PC-3 (cell line): ENCODE measurements around the gene PDZD2. TPM values are rescaled to one million over a fixed set of nuclear protein-coding genes. Genes with fewer than 3 reads are reported as not detected.

Source experiments
- ATAC-seq: fragments of 200-7000 bp; cut with Tn5 transposase; 2 replicates; pipeline ENCODE4 v1.9.1; 2020; ENCODE audit warnings: mild to moderate bottlenecking, moderate library complexity
- BruUV-seq: library from RNA; stranded (reverse); fragments of 400-500 nt; replicated peaks from 2 replicates; lab custom pipeline; 2021; lab: Mats Ljungman, UMichigan
- CTCF ChIA-PET: fragments of 300-600 bp; sonication (Branson Sonifier 250); formaldehyde crosslinking; loops from one replicate; lab custom pipeline; 2022; ENCODE audit warnings: antibody characterized with exemption; lab: Charles Lee
- POLR2A ChIA-PET: fragments of 300-600 bp; sonication (Branson Sonifier 250); formaldehyde crosslinking; loops from one replicate; lab custom pipeline; 2022; ENCODE audit warnings: antibody characterized with exemption; ENCODE audit not compliant: unreplicated experiment; lab: Charles Lee
- DNase-seq: peaks from one replicate; pipeline ENCODE4 v3.0.0-alpha.2; 2015
- H2AFZ ChIP-seq: fragments of 300-600 bp; sonication (generic); 2 replicates; pipeline ENCODE4 v1.6.0; 2016; ENCODE audit warnings: antibody characterized with exemption, low read length
- H3F3A ChIP-seq: fragments of 300-600 bp; sonication (generic); one replicate; pipeline ENCODE4 v1.6.0; 2017; ENCODE audit warnings: antibody characterized with exemption, low read length, control low read depth, mild to moderate bottlenecking; ENCODE audit not compliant: unreplicated experiment
- H3K27ac ChIP-seq: fragments of 300-600 bp; sonication (generic); 2 replicates; pipeline ENCODE4 v1.5.1; 2016; ENCODE audit warnings: mild to moderate bottlenecking, low read length
- H3K27me3 ChIP-seq: fragments of 300-600 bp; sonication (generic); 2 replicates; pipeline ENCODE4 v1.6.1; 2016; ENCODE audit warnings: low read length, mixed read lengths
- H3K36me3 ChIP-seq: fragments of 300-600 bp; sonication (generic); 2 replicates; pipeline ENCODE4 v1.6.1; 2016; ENCODE audit warnings: low read depth, mixed run types, low read length, mixed read lengths
- H3K4me1 ChIP-seq: fragments of 300-600 bp; sonication (generic); 2 replicates; pipeline ENCODE4 v1.5.1; 2016; ENCODE audit warnings: low read length; ENCODE audit not compliant: insufficient read depth
- H3K4me2 ChIP-seq: fragments of 300-600 bp; sonication (generic); 2 replicates; pipeline ENCODE4 v1.6.0; 2016; ENCODE audit warnings: low read length
- H3K4me3 ChIP-seq: fragments of 300-600 bp; sonication (generic); 2 replicates; pipeline ENCODE4 v1.5.1; 2016; ENCODE audit warnings: mild to moderate bottlenecking, low read length, mixed read lengths
- H3K79me2 ChIP-seq: fragments of 300-600 bp; sonication (generic); 2 replicates; pipeline ENCODE4 v1.6.1; 2017; ENCODE audit warnings: low read length, mixed read lengths
- H3K9ac ChIP-seq: fragments of 300-600 bp; sonication (generic); 2 replicates; pipeline ENCODE4 v1.6.0; 2016; ENCODE audit warnings: mild to moderate bottlenecking, low read length
- H3K9me2 ChIP-seq: fragments of 300-600 bp; sonication (generic); replicated peaks from 2 replicates; pipeline ENCODE4 v1.6.1; 2016; ENCODE audit warnings: mixed run types, low read length, mixed read lengths
- H3K9me3 ChIP-seq: fragments of 300-600 bp; sonication (generic); 2 replicates; pipeline ENCODE4 v1.6.1; 2016; ENCODE audit warnings: low read length, mixed read lengths
- H4K20me1 ChIP-seq: fragments of 300-600 bp; sonication (generic); 2 replicates; pipeline ENCODE4 v1.6.1; 2016; ENCODE audit warnings: low read length, mixed read lengths
- CTCF ChIP-seq: fragments of 300-600 bp; sonication (generic); conservative IDR thresholded peaks from 2 replicates; pipeline ENCODE4 v1.5.1; 2017; ENCODE audit warnings: antibody characterized with exemption, low read depth, mild to moderate bottlenecking, low read length
- EZH2 ChIP-seq: fragments of 300-600 bp; sonication (generic); IDR thresholded peaks from one replicate; pipeline ENCODE4 v1.6.1; 2017; ENCODE audit warnings: antibody characterized with exemption, mild to moderate bottlenecking, low read length; ENCODE audit not compliant: unreplicated experiment
- EZH2phosphoT487 ChIP-seq: fragments of 300-600 bp; sonication (generic); IDR thresholded peaks from 2 replicates; pipeline ENCODE4 v1.6.1; 2018; ENCODE audit warnings: mild to moderate bottlenecking, antibody characterized with exemption, low read length, borderline replicate concordance
- intact Hi-C: fragments of 100-400 bp; cut with micrococcal nuclease; formaldehyde crosslinking; loops from 2 replicates; pipeline ENCODE4 v1.9.0; 2023
- total RNA-seq: library from RNA; depleted of rRNA; stranded (reverse); fragments of >200 nt; gene quantifications from 2 replicates; pipeline ENCODE4 v1.2.3, GENCODE V29; 2014

PDZD2 gene
- total RNA-seq, 1 experiment from 2014 or later = 2.0 TPM

- intact Hi-C loops = no loop called here
- POLR2A ChIA-PET = no interaction called here
These were observed 63.8 kb downstream of the PDZD2 start for GRCh38 chr5:31702712-31703111.

GRCh38 chr5:31703757-31704156 is 64.8 kb downstream of the PDZD2 start:
- Histone ChIP-seq H3K9me3 (no peaks in the 10 kb centered on the region), H3K36me3 (no peaks in the 10 kb centered on the region), H3K4me1 (no peaks in the 10 kb centered on the region), H3K79me2 (no peaks in the 10 kb centered on the region), H3F3A (no peaks in the 10 kb centered on the region), H2AFZ (no peak overlapping the region), H3K9me2 (no peaks in the 10 kb centered on the region), H3K4me3 (no peak overlapping the region), H3K4me2 (no peak overlapping the region), H4K20me1 (no peaks in the 10 kb centered on the region), H3K27me3 (peaks cover 63% of the 10 kb centered on the region), H3K9ac (no peak overlapping the region), H3K27ac (no peak overlapping the region)
- intact Hi-C loops = no loop called here
- CTCF ChIA-PET = no interaction called here
- DNase-seq (no peak), ATAC-seq (no peak)
- no peak for TF ChIP-seq EZH2phosphoT487
- BruUV-seq = no TSS peak
- POLR2A ChIA-PET = no interaction called here

More at GRCh38 chr5:31702712-31703111, 63.8 kb downstream of the PDZD2 start:
- H3K4me1 ChIP-seq = no peaks in the 10 kb centered on the region
- H3K27me3 ChIP-seq = peaks cover 66% of the 10 kb centered on the region
- H3F3A ChIP-seq = no peaks in the 10 kb centered on the region
- no peak overlapping the region for H3K4me3 ChIP-seq
- DNase-seq = no peak
- no peak overlapping the region for H3K9ac ChIP-seq
- CTCF ChIA-PET = no interaction called here
- no peaks in the 10 kb centered on the region for H4K20me1 ChIP-seq
- H3K79me2 ChIP-seq = no peaks in the 10 kb centered on the region
- H3K36me3 ChIP-seq = no peaks in the 10 kb centered on the region
- H2AFZ ChIP-seq = no peak overlapping the region
- TF ChIP-seq EZH2 (no peak), EZH2phosphoT487 (no peak), CTCF (no peak)
- H3K4me2 ChIP-seq = no peak overlapping the region
- H3K9me3 ChIP-seq = no peaks in the 10 kb centered on the region
- H3K9me2 ChIP-seq = no peaks in the 10 kb centered on the region
- ATAC-seq = no peak
- no peak overlapping the region for H3K27ac ChIP-seq
- no TSS peak for BruUV-seq

- DNase-seq (no peak), ATAC-seq (no peak)
- no peaks in the 10 kb centered on the region for H3K36me3 ChIP-seq
- no peaks in the 10 kb centered on the region for H3K9me3 ChIP-seq
- POLR2A ChIA-PET = no interaction called here
- intact Hi-C loops = no loop called here
- no peaks in the 10 kb centered on the region for H4K20me1 ChIP-seq
- TF ChIP-seq CTCF = no peak
- TF ChIP-seq EZH2 = no peak
- TF ChIP-seq EZH2phosphoT487 = no peak
- no peaks in the 10 kb centered on the region for H3F3A ChIP-seq
- H3K27ac ChIP-seq = no peak overlapping the region
- no peaks in the 10 kb centered on the region for H3K4me1 ChIP-seq
- H3K79me2 ChIP-seq = no peaks in the 10 kb centered on the region
- H3K4me3 ChIP-seq = no peak overlapping the region
- CTCF ChIA-PET = no interaction called here
- no peak overlapping the region for H3K9ac ChIP-seq
- no peaks in the 10 kb centered on the region for H3K9me2 ChIP-seq
- no peak overlapping the region for H3K4me2 ChIP-seq
- H2AFZ ChIP-seq = no peak overlapping the region
- peaks cover 55% of the 10 kb centered on the region for H3K27me3 ChIP-seq
- BruUV-seq = no TSS peak
These were observed 67.3 kb downstream of the PDZD2 start for GRCh38 chr5:31706186-31706585.
